ENCODE results near the gene ZFP36.

The ZFP36 gene

DNA sequence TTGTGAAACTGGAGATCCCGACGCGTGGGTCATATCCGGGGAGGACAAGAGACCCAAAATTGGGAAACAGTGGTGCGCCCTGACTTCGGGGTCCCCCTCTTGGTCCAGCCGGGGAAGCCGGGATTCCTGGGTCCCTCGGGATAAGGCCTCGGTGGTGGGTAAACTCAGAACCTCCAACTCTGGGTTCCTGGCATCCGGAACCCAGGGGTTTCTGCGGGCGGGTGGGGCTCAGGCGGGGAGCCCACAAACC is 688 bp downstream of the ZFP36 start:
- no peak for DNase-seq

DNA sequence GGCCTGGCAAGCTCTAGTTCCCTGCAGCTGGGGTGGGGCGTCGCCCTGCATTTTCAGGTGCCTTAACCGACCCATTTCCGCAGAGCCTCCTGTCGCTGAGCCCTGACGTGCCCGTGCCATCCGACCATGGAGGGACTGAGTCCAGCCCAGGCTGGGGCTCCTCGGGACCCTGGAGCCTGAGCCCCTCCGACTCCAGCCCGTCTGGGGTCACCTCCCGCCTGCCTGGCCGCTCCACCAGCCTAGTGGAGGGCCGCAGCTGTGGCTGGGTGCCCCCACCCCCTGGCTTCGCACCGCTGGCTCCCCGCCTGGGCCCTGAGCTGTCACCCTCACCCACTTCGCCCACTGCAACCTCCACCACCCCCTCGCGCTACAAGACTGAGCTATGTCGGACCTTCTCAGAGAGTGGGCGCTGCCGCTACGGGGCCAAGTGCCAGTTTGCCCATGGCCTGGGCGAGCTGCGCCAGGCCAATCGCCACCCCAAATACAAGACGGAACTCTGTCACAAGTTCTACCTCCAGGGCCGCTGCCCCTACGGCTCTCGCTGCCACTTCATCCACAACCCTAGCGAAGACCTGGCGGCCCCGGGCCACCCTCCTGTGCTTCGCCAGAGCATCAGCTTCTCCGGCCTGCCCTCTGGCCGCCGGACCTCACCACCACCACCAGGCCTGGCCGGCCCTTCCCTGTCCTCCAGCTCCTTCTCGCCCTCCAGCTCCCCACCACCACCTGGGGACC is 1.2 kb downstream of the ZFP36 start:
- no peak for DNase-seq

DNA sequence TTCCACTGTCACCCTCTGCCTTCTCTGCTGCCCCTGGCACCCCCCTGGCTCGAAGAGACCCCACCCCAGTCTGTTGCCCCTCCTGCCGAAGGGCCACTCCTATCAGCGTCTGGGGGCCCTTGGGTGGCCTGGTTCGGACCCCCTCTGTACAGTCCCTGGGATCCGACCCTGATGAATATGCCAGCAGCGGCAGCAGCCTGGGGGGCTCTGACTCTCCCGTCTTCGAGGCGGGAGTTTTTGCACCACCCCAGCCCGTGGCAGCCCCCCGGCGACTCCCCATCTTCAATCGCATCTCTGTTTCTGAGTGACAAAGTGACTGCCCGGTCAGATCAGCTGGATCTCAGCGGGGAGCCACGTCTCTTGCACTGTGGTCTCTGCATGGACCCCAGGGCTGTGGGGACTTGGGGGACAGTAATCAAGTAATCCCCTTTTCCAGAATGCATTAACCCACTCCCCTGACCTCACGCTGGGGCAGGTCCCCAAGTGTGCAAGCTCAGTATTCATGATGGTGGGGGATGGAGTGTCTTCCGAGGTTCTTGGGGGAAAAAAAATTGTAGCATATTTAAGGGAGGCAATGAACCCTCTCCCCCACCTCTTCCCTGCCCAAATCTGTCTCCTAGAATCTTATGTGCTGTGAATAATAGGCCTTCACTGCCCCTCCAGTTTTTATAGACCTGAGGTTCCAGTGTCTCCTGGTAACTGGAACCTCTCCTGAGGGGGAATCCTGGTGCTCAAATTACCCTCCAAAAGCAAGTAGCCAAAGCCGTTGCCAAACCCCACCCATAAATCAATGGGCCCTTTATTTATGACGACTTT is 2.0 kb downstream of the ZFP36 start:
- DNase-seq: no peak

DNA sequence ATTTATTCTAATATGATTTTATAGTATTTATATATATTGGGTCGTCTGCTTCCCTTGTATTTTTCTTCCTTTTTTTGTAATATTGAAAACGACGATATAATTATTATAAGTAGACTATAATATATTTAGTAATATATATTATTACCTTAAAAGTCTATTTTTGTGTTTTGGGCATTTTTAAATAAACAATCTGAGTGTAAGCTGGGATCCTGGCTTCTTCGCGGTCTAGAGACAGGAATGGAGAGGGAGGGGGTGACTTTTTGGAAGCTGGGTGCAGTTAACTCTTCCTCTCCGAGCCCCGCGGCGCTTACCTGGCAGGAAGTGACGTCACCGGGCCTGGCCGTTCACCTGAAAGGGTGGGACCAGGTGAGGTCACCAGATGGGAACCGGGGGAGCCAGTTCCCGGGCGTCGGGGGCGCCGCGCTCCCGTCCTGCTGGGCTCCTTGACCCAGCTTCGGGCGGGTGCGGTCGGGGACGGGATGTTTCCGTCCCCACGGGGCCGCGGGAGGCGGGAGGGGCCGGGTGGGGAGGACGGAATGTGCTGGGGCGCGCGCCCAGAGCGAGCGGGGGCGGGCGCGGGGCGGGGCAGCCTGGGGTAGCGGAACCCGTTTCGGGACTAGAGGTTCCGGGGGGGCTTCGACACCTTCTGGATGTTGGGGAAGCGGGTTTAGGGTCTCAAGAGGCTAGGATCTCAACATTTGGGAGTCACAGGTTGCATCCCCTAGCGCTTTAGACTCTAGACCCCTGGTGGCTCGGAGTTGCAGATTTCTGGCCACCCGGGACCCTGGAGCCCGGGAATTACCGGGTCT is 2.8 kb downstream of the ZFP36 start:
- DNase-seq: peak; percentile 56

DNA sequence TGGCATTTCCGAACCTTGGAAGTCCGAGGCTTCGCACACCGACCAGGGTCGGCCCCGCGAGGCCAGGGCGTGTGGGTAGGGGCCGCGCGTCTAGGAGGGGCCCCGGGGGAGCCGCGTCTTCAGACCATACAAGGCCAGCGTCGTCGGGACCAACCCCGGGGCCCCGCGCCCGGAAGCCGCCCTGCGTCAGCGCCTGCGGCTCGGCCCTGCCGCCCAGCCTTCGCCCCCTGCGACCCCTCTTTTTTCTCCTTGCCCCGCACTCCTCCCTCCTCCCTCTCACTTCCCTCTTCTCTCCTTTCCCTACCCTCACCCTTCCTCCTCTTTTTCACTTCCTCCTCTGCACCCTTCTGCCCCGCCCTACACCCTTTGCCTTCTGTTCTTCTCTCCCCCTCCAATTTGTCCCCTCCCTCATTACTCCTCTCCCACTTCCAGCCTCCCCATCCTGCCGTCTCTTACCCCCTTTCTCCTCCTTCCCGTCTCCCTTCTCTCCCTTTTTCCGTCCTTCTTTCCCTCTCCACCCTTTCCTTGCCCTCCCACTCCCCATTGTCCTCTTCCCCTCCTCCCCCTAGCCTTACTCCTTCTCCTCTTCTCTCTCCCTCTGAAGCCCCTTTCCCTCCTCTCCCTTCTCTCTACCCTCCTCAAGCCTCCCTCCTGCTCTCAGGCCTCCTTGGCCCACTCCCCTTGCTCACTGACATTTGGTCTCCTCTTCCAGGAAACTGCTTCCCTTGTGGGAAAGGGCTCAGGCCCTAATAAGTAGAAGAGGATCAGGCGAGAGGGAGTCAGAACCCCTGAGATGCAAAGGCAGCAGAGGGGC is 3.6 kb downstream of the ZFP36 start:
- peak; percentile 6 for DNase-seq

DNA sequence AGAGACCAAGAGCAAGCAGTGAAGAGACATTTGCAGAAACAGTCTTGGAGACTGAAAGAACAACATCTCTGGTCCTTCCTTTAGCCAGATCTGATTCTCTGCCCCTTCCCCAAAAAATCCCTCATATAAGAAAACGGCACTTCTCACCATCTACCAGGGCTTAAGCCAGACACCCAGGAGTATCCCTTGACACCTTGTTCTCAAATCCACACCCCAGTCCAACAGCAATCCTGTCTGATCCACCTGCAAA is 4.1 kb downstream of the ZFP36 start:
- DNase-seq: no peak

DNA sequence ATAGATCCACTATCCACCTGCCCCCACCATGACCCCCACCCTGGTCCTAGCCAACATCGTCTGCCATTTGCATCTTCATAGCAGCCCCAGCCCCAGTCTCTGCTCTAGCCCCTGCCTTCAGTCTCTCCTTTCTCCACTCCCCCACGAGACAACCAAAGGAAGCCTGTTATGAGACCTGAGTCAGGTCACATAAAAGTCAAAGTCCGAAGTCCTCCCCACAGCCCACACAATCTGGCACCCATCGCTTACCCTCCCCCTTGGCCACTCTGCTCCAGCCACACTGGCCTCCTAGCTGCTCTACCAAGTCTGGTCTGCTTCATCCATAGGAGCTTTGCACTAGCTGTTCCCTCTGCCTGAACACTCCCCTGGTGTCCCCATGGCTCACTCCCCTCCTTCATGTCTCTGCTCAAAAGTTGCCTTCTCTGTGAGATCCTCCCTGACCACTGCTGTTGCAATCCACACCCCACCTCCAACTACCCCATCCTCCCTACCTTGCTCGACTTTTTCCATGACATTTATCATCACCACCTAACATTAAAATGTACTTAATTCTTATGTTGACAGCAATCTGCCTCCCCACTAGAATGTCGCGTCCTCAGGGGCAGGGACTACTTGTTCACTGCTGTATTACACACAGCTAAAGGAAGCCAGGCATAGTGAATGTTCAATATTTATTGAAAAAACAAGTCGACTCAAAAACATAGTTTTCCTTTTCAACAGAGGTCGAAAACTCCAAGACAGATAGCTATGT is 4.6 kb downstream of the ZFP36 start:
- no peak for DNase-seq

DNA sequence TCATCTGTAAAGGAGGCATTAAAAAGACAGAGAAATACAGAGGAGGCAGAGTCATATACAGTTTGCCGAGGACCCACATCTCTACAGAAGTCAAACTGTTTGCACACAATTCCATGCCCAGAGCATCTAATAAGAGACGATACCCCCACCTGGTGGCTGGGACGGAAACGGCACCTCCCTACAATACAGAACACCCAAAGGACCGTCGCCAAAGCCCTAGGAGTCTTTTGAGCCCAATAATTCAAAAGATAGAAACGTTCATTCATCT is 5.1 kb downstream of the ZFP36 start:
- DNase-seq: peak; percentile 85

DNA sequence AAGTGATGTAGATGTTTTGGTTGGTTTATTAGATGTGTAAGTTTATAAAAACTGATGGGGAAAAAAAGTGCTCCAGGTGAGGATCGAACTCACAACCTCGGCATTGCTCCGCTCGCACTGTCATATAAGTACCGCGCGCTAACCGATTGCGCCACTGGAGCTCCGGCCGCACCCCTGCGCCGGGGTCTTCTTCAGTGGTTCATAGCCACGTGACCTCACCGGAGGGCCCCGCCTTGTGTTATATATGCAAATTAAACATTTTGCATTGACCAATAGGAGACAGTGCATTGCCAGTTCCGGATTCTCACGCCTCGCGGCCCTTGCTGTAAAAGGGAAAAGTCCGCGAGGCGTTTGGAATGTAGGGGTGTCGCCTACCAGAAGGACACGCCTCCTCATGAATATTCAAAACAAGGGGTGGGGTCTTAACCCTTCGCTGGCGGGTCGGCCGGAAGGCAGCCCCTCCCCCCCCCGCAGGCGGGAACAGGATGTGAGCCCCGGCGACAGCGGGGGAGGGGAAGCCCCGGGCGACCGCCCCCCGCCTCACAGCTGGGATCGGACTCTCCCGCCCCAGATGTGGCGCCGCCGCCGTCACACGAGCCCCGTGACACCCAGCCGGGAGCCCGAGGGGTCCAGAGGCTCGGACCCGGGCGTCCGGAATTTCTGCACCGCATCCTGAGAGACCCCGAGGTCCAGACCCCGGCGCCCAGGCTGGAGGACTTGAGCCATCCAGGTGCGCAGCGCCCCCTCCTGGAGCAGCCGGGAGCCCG is 5.6 kb downstream of the ZFP36 start, which contains the start of gene PLEKHG2:
TSS of gene PLEKHG2 (plus strand) at position 570 of the 767 bp plus-strand sequence. CDS start 1,418 bp downstream, outside the sequence.
- peak; percentile 94 for DNase-seq

DNA sequence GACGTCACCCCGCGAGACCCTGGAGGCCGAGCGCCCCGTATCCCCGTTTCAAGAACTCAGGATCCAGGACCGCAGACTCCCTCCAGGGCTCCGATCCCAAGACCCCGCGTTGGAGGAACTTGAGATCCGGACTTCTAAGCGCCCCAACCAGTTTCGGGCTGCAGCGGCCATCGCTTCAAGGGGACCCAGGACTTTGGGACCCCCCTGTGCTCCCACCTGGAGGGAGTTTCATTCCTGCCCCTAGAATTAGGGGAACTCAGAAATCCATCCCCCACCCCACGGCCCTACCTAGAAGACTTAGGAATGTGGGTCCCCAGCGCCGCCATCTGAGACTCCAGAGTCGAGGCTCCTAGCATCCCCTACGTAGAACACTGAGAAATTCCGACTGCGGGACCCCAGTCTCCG is 6.2 kb downstream of the ZFP36 start:
- no peak for DNase-seq

DNA sequence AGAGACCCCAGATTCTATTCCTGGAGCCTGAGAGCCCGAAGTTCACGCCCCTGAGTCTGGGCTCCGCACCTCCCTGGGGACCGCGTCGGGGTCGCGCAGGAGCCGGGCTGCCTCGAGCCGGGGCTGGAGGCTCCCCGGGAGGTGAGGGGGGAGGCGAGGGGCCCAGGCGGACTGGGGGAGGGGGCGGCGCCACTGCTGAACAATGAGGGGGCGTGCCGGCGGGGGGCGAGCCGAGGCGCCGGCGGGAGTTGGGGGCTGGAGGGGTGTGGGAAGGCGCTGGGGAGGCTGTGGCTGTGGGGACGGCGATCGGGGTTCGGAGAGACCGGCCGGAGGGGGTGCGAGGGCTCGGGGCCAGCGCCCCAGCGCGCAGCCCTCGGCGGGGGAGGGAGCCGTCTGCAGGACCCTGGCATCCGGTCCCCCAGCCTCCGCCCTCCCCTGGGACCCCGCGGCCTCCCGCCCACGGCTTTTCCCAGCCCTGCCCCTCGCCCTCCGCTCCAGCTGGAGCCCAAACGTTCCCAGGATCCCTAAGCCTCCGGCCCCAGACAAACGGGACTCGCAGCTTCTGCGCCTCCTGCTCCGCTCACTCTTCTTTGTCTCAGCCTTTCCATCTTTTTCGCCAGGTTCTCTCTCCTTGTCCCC is 6.7 kb downstream of the ZFP36 start:
- no peak for DNase-seq

DNA sequence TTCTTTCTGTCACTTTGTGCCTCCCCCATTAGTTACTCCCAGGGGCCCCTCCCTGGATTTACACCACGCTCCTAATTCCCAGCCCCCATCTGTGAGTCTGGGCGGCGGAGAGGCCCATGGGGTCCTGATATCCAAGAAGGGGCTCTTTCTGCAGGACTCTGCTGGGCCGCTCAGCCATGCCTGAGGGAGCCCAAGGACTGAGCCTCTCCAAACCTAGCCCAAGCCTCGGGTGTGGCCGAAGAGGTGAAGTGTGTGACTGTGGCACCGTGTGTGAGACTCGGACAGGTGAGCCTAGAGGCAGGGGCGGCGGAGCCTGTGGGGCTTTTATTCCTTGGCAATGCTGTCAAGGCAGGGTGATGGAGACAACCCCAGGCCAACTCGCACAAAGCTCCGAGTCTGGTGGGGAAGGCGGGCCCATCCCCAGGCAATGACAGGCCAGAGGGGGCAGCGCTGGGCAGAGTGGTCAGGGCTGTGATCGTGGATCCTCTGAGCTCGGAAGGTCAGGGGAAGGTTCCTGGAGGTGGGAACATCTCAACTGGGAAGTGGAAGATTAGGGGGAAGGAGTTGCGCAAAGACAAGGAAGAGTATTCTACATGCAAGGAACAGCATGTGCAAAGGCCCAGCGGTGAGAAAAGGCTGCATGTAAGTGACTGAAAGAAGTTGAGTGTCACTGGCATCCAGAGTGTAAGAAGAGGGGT is 7.4 kb downstream of the ZFP36 start:
- no peak for DNase-seq

DNA sequence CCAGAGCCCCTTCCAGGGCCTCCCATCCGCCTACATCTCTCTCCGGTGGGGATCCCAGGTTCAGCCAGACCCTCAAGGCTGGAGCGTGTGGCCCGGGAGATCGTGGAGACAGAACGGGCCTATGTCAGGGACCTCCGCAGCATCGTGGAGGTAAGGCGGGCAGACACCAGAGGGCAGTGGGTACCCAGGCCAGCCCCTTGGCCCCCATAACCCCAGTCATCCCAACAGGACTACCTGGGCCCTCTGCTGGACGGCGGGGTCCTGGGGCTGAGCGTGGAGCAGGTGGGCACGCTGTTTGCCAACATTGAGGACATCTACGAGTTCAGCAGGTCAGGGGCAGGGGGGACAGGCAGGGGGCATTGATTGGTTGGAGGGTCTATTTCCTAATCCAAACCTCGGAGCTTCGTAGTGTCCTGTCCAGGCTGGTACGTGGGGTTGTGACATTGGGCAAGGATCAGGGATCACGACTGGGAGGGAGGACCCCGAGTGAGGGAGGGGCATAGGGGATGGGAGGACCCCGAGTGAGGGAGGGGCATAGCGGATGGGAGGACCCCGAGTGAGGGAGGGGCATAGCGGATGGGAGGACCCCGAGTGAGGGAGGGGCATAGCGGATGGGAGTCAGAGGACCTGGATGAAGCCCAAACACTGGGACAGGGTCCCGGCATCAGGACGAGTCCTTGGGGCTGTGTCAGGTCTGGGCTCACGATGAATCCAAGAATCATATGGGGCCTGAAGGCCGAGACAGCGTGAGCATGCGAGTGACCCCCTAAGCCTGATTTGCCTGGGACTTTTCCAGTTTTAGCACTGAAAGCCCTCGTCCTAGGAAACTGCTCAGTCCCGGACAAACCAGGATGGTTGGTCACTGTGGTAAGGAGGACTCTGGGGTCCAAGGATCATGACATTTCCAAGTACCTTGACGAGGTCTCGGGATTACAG is 8.7 kb downstream of the ZFP36 start:
- DNase-seq: no peak

DNA sequence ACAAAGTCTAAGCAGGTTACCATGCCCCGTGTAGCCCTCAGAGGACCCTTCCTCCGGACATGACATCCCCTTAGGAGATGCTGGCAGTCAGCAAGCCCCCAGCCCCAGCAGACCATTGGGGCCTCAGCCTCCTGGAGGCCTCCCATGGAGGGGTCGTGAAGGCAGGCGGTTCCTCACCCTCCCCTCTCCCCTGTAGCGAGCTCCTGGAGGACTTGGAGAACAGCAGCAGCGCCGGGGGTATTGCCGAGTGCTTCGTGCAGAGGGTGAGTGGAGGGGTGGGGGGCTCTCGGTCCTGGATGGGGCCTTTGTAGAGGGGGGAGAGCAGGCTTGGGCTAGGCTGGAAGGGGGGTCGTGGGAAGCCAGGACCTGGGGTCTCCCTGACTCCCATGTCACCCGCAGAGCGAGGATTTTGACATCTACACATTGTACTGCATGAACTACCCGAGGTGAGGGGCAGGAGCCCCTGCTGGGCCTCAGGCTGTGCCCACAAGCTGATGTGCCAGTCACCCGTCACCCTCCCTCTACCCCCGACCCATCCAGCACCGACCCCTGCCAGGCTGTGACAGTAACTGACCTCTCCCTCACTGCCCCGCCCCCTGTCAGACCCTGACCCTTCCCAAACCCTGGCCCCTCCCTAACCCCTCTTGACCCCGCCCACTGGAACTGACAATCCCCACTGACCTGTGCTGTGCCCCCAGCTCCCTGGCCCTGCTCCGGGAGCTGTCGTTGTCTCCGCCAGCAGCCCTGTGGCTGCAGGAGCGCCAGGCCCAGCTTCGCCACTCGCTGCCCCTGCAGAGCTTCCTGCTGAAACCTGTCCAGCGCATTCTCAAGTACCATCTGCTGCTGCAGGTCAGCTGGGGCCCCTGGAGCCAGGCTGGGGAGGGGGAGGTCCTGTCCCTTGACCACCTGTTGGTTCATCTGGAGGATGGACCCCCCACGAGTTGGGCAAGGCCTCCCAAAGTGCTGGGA is 9.8 kb downstream of the ZFP36 start:
- no peak for DNase-seq

DNA sequence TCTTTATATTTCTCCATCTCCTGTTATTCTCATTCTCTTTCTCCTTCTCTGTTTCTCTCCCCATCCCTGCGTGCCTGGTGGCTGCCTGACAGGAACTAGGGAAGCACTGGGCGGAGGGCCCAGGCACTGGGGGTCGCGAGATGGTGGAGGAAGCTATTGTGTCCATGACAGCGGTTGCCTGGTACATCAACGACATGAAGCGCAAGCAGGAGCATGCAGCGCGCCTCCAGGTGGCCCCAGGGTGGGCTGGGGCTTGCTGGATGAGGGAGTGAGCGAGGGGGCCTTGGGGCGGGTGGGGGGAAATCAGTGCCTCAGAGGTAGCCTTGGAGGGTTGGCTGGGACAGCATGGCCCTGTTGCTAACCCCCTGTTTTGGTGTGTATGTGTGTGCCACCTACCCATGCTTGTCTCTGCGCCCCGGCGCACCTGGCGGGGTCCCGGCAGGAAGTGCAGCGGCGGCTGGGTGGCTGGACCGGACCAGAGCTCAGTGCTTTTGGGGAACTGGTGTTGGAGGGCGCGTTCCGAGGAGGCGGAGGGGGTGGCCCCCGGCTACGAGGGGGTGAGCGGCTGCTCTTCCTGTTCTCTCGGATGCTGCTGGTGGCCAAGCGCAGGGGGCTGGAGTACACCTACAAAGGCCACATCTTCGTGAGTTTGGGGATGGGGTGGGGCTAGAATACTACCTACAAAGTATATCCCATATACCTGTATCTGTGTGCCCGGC is 11.0 kb downstream of the ZFP36 start:
- DNase-seq: no peak

DNA sequence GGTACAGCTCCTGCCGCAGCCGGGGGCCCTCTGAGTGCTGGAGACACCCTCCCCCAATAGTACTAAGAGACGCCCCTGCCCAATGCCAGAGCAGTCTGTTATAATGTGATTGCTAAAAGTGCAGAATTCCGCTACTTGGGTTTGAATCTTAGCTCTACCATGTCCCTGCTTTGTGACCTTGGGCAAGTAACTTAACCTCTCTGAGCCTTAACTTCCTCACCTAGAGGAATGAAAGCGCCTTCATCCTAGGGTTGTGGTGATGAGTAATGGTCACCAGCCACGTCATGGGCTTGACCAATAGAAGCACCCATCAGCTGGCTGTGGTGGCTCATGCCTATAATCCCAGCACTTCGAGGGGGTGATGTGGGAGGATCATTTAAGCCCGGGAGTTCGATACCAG is 12.4 kb downstream of the ZFP36 start:
- DNase-seq: no peak

DNA sequence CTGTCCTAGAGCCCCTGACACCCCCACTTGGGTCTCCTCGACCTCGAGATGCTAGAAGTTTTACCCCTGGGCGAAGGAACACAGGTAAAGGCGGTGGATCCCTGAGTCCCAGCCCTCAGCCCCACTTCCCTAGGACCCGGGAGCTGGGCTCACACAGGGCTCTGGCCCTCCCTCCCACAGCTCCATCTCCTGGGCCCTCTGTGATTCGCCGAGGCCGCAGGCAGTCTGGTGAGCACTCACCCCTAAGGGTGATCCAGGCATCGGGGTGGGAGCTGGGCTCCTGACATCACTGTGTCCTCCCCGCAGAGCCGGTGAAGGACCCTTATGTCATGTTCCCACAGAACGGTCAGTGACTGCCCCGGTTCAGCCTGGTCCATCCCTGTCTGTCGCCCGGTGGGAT is 14.1 kb downstream of the ZFP36 start:
- no peak for DNase-seq

DNA sequence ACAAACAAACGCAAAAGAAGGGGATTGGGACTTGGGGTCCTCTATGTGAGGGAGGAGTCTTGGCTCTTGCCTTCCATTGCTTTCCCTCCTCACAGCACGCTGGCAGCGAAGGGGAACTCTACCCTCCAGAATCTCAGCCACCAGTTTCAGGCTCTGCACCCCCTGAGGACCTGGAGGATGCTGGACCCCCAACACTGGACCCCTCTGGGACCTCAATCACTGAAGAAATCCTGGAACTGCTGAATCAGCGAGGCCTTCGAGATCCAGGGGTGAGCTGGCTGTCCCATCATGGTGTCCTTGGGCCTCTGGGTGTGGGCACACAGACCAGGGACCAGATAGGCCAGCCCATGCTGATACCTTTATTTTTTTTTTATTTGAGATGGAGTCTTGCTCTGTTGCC is 15.4 kb downstream of the ZFP36 start:
- no peak for DNase-seq

Data from midbrain (tissue), 1 donor.